HCT116 (cell line): ENCODE data around the gene RLN3. TPM values are rescaled to one million over a fixed set of nuclear protein-coding genes. Genes with fewer than 3 reads are reported as not detected.

Source experiments
- ATAC-seq: fragments of 200-7000 bp; cut with Tn5 transposase; 2 replicates; pipeline ENCODE4 v1.9.1; 2020; ENCODE audit warnings: mild to moderate bottlenecking, moderate library complexity
- BruUV-seq: library from RNA; stranded (reverse); fragments of 400-500 nt; replicated peaks from 2 replicates; lab custom pipeline; 2021; lab: Mats Ljungman, UMichigan
- CTCF ChIA-PET: fragments of 300-600 bp; sonication (Branson Sonifier 250); formaldehyde crosslinking; loops from one replicate; lab custom pipeline; 2021; ENCODE audit warnings: antibody characterized with exemption; lab: Charles Lee
- POLR2A ChIA-PET: fragments of 300-600, 350-600 bp; sonication (Branson Sonifier 250); formaldehyde crosslinking; loops from one replicate; lab custom pipeline; 2021; ENCODE audit warnings: antibody characterized with exemption; lab: Charles Lee
- RAD21 ChIA-PET, 2 experiments: fragments of 300-600 bp; sonication (Branson Sonifier 250); formaldehyde crosslinking; loops; one replicate each; lab custom pipeline; 2023; ENCODE audit warnings: low total read pairs in 2 of 2; ENCODE audit not compliant: uncharacterized antibody in 2 of 2, unreplicated experiment in 2 of 2, low non-redundant PET in 1 of 2; lab: Charles Lee
- DNase-seq: peaks from one replicate; pipeline ENCODE4 v3.0.0-alpha.2; 2010; ENCODE audit warnings: low read depth, low spot score
- H2AFZ ChIP-seq: fragments of 200-600 bp; shearing (Covaris generic), sonication (generic); 2 replicates; pipeline ENCODE4 v1.6.1; 2017; ENCODE audit warnings: low read depth, mixed run types, mixed read lengths, antibody characterized with exemption, low read length; ENCODE audit not compliant: poor library complexity, severe bottlenecking
- H3K27ac ChIP-seq: 2 replicates; pipeline ENCODE4 v1.5.1; 2012; ENCODE audit warnings: low read depth, low read length
- H3K27me3 ChIP-seq: fragments of 200-600 bp; sonication (generic); 2 replicates; pipeline ENCODE4 v1.6.1; 2016; ENCODE audit warnings: mixed run types, low read length, mixed read lengths; ENCODE audit not compliant: insufficient read depth
- H3K36me3 ChIP-seq, 2 experiments: fragments of 200-500 bp in 1 of 2; fragments of 200-600 bp in 1 of 2; sonication (Bioruptor generic) in 1 of 2; sonication (generic) in 1 of 2; 2 replicates each; pipeline versions ENCODE4 v1.5.1 to v1.6.1; 2014 to 2016; ENCODE audit warnings: low read length in 2 of 2, inconsistent platforms in 1 of 2, mixed read lengths in 1 of 2, mixed run types in 1 of 2; ENCODE audit not compliant: insufficient read depth in 2 of 2, control insufficient read depth in 1 of 2
- H3K4me1 ChIP-seq, 2 experiments: fragments of 200-600 bp in 1 of 2; sonication (generic) in 1 of 2; 2 replicates each; pipeline versions ENCODE4 v1.5.1 to v1.6.1; 2012 to 2017; ENCODE audit warnings: low read length in 2 of 2, inconsistent platforms in 1 of 2, mild to moderate bottlenecking in 1 of 2, mixed read lengths in 1 of 2, mixed run types in 1 of 2, moderate library complexity in 1 of 2; ENCODE audit not compliant: insufficient read depth in 2 of 2, control insufficient read depth in 1 of 2
- H3K4me2 ChIP-seq: fragments of 200-600 bp; sonication (generic); 2 replicates; pipeline ENCODE4 v1.6.1; 2017; ENCODE audit warnings: mixed run types, low read length, mixed read lengths
- H3K4me3 ChIP-seq, 2 experiments: fragments of 200-600 bp in 1 of 2; sonication (generic) in 1 of 2; replicated peaks in 1 of 2; 2 replicates each; pipeline ENCODE4 v1.5.1; 2011 to 2016; ENCODE audit warnings: low read length in 2 of 2, control low read depth in 1 of 2, low read depth in 1 of 2, mild to moderate bottlenecking in 1 of 2, mixed read lengths in 1 of 2, mixed run types in 1 of 2
- H3K79me2 ChIP-seq: fragments of 200-600 bp; sonication (generic); 2 replicates; pipeline ENCODE4 v1.6.1; 2017; ENCODE audit warnings: mild to moderate bottlenecking, mixed run types, low read length, moderate library complexity, mixed read lengths; ENCODE audit not compliant: insufficient read depth
- H3K9ac ChIP-seq: fragments of 200-600 bp; sonication (generic); 2 replicates; pipeline ENCODE4 v1.6.1; 2016; ENCODE audit warnings: low read length, mixed read lengths
- H3K9me2 ChIP-seq: fragments of 200-600 bp; sonication (generic), shearing (Covaris generic); 2 replicates; pipeline ENCODE4 v1.6.1; 2017; ENCODE audit warnings: mixed run types, mild to moderate bottlenecking, moderate library complexity; ENCODE audit not compliant: insufficient read depth
- H3K9me3 ChIP-seq, 2 experiments: fragments of 200-500 bp in 1 of 2; fragments of 200-600 bp in 1 of 2; sonication (Bioruptor generic) in 1 of 2; sonication (generic) in 1 of 2; 2 replicates each; pipeline ENCODE4 v1.6.1; 2014 to 2017; ENCODE audit warnings: low read length in 2 of 2, mixed read lengths in 2 of 2, inconsistent platforms in 1 of 2, low read depth in 1 of 2, mild to moderate bottlenecking in 1 of 2, mixed run types in 1 of 2, moderate library complexity in 1 of 2; ENCODE audit not compliant: control insufficient read depth in 1 of 2, insufficient read depth in 1 of 2
- H4K20me1 ChIP-seq: fragments of 200-600 bp; sonication (generic), shearing (Covaris generic); 2 replicates; pipeline ENCODE4 v1.6.1; 2017; ENCODE audit warnings: mixed run types, mild to moderate bottlenecking, moderate library complexity; ENCODE audit not compliant: insufficient read depth
- CBX3 ChIP-seq: IDR thresholded peaks from 2 replicates; pipeline ENCODE4 v1.6.1; 2012; ENCODE audit warnings: low read depth
- EGR1 ChIP-seq: IDR thresholded peaks from 2 replicates; pipeline ENCODE4 v1.6.1; 2012; ENCODE audit warnings: low read depth
- EZH2 ChIP-seq: fragments of 200-600 bp; sonication (generic); IDR thresholded peaks from 2 replicates; pipeline ENCODE4 v1.6.1; 2017; ENCODE audit warnings: antibody characterized with exemption, mixed run types
- EZH2phosphoT487 ChIP-seq: fragments of 200-600 bp; IDR thresholded peaks from 2 replicates; pipeline ENCODE4 v1.6.1; 2018; ENCODE audit warnings: antibody characterized with exemption, borderline replicate concordance
- FOSL1 ChIP-seq: IDR thresholded peaks from 2 replicates; pipeline ENCODE4 v1.6.1; 2012; ENCODE audit warnings: low read depth
- JUND ChIP-seq: IDR thresholded peaks from 2 replicates; pipeline ENCODE4 v1.6.1; 2012
- POLR2A ChIP-seq: IDR thresholded peaks from 2 replicates; pipeline ENCODE4 v1.7.0; 2011; ENCODE audit warnings: borderline replicate concordance; ENCODE audit not compliant: insufficient read depth, insufficient read length; ENCODE audit errors: extremely low read depth
- RAD21 ChIP-seq: IDR thresholded peaks from 2 replicates; pipeline ENCODE4 v1.6.1; 2012; ENCODE audit warnings: low read depth, mild to moderate bottlenecking
- SIN3A ChIP-seq: IDR thresholded peaks from 2 replicates; pipeline ENCODE4 v1.6.1; 2012; ENCODE audit warnings: low read depth
- SRF ChIP-seq: IDR thresholded peaks from 2 replicates; pipeline ENCODE4 v1.6.1; 2012; ENCODE audit warnings: low read depth
- TCF7L2 ChIP-seq: IDR thresholded peaks from 2 replicates; pipeline ENCODE4 v1.7.0; 2011; ENCODE audit warnings: borderline replicate concordance, inconsistent platforms; ENCODE audit not compliant: insufficient read depth, insufficient read length; ENCODE audit errors: extremely low read depth
- YY1 ChIP-seq: IDR thresholded peaks from 2 replicates; pipeline ENCODE4 v1.6.1; 2011; ENCODE audit warnings: low read length, low read depth, moderate library complexity, mild to moderate bottlenecking; ENCODE audit not compliant: insufficient replicate concordance; ENCODE audit errors: extremely low read depth
- ZFX ChIP-seq: fragments of 450-650 bp; IDR thresholded peaks from 2 replicates; pipeline ENCODE4 v1.6.1; 2017
- intact Hi-C: fragments of 100-400 bp; cut with micrococcal nuclease; formaldehyde crosslinking; loops from 2 replicates; pipeline ENCODE4 v1.10.0; 2022
- total RNA-seq: library from RNA; stranded (reverse); gene quantifications from one replicate; pipeline ENCODE4 v1.2.1, GENCODE V29; 2021; ENCODE audit not compliant: unreplicated experiment
- TF ChIP-seq, protein P1 (sequence below), 3 experiments: fragments of 200-600 bp in 1 of 3; sonication (generic) in 1 of 3; IDR thresholded peaks in 2 of 3; conservative IDR thresholded peaks in 1 of 3; 2 replicates each; pipeline ENCODE4 v1.5.1; 2012 to 2017; ENCODE audit warnings: low read depth in 2 of 3, low read length in 2 of 3, antibody characterized with exemption in 1 of 3, borderline replicate concordance in 1 of 3, control low read depth in 1 of 3, mild to moderate bottlenecking in 1 of 3, mixed read lengths in 1 of 3, mixed run types in 1 of 3, moderate library complexity in 1 of 3; ENCODE audit not compliant: insufficient read depth in 1 of 3
- TF ChIP-seq, protein P2 (sequence below): IDR thresholded peaks from 2 replicates; pipeline ENCODE4 v1.6.1; 2011; ENCODE audit warnings: mild to moderate bottlenecking, low read length, moderate library complexity; ENCODE audit not compliant: insufficient replicate concordance; ENCODE audit errors: extremely low read depth
- TF ChIP-seq, protein P3 (sequence below): IDR thresholded peaks from 2 replicates; pipeline ENCODE4 v1.6.1; 2012; ENCODE audit warnings: low read depth
- TF ChIP-seq, protein P4 (sequence below): IDR thresholded peaks from 2 replicates; pipeline ENCODE4 v1.6.1; 2012
- TF ChIP-seq, protein P5 (sequence below): IDR thresholded peaks from 2 replicates; pipeline ENCODE4 v1.6.1; 2012

Gene RLN3
- total RNA-seq, 1 experiment from 2014 or later = not detected

DNA sequence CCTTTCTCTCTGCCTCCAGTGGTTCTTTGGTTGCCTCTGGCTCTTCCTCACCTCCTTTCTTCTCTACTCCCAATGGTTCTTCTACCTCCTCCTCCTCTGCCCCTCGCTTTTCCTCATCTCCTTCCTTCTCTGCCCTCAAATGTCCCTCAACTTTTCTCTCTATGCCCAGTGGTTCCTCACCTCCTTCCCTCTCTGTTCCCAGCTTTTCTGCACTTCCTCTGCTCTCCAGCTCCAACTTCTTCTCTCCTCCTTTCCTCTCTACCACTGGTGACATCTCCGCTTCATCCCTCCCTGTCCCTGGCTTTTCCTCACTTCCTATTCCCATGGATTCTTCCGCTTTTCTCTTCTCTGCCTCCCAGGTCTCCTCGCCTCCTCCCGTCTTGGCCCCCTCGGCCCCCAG, 26.2 kb downstream of the RLN3 start:
- ChIA-PET RAD21 (no interaction called here), POLR2A (no interaction called here), CTCF (no interaction called here)
- H3K79me2 ChIP-seq = no peaks in the 10 kb centered on the region
- H2AFZ ChIP-seq = no peak overlapping the region
- no TSS peak for BruUV-seq
- no peak overlapping the region for H3K9ac ChIP-seq
- no peaks in the 10 kb centered on the region for H4K20me1 ChIP-seq
- H3K27me3 ChIP-seq = no peaks in the 10 kb centered on the region
- peaks cover 0 to 6% of the 10 kb centered on the region in 2 experiments; a peak in 2 of 4 replicates for H3K36me3 ChIP-seq
- no peaks in the 10 kb centered on the region for H3K9me3 ChIP-seq
- no peak for TF ChIP-seq FOSL1
- no peak for TF ChIP-seq JUND
- no peak for TF ChIP-seq YY1
- no peak for TF ChIP-seq SIN3A
- no peak for TF ChIP-seq CBX3
- TF ChIP-seq, protein P1, sequence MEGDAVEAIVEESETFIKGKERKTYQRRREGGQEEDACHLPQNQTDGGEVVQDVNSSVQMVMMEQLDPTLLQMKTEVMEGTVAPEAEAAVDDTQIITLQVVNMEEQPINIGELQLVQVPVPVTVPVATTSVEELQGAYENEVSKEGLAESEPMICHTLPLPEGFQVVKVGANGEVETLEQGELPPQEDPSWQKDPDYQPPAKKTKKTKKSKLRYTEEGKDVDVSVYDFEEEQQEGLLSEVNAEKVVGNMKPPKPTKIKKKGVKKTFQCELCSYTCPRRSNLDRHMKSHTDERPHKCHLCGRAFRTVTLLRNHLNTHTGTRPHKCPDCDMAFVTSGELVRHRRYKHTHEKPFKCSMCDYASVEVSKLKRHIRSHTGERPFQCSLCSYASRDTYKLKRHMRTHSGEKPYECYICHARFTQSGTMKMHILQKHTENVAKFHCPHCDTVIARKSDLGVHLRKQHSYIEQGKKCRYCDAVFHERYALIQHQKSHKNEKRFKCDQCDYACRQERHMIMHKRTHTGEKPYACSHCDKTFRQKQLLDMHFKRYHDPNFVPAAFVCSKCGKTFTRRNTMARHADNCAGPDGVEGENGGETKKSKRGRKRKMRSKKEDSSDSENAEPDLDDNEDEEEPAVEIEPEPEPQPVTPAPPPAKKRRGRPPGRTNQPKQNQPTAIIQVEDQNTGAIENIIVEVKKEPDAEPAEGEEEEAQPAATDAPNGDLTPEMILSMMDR (IDR thresholded peaks at IDR 0.05 in 2 of 3, conservative IDR thresholded peaks at IDR 0.05 in 1 of 3; ENCODE audit: borderline replicate concordance in 1 of 3, insufficient read depth in 1 of 3, low read depth in 2 of 3, low read length in 2 of 3) = no peak
- TF ChIP-seq TCF7L2 = no peak
- TF ChIP-seq SRF = no peak
- no peak for TF ChIP-seq EZH2
- no peak for TF ChIP-seq ZFX
- no peak for TF ChIP-seq POLR2A
- TF ChIP-seq EGR1 = no peak
- TF ChIP-seq, protein P2, sequence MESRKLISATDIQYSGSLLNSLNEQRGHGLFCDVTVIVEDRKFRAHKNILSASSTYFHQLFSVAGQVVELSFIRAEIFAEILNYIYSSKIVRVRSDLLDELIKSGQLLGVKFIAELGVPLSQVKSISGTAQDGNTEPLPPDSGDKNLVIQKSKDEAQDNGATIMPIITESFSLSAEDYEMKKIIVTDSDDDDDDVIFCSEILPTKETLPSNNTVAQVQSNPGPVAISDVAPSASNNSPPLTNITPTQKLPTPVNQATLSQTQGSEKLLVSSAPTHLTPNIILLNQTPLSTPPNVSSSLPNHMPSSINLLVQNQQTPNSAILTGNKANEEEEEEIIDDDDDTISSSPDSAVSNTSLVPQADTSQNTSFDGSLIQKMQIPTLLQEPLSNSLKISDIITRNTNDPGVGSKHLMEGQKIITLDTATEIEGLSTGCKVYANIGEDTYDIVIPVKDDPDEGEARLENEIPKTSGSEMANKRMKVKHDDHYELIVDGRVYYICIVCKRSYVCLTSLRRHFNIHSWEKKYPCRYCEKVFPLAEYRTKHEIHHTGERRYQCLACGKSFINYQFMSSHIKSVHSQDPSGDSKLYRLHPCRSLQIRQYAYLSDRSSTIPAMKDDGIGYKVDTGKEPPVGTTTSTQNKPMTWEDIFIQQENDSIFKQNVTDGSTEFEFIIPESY = no peak
- TF ChIP-seq, protein P3, sequence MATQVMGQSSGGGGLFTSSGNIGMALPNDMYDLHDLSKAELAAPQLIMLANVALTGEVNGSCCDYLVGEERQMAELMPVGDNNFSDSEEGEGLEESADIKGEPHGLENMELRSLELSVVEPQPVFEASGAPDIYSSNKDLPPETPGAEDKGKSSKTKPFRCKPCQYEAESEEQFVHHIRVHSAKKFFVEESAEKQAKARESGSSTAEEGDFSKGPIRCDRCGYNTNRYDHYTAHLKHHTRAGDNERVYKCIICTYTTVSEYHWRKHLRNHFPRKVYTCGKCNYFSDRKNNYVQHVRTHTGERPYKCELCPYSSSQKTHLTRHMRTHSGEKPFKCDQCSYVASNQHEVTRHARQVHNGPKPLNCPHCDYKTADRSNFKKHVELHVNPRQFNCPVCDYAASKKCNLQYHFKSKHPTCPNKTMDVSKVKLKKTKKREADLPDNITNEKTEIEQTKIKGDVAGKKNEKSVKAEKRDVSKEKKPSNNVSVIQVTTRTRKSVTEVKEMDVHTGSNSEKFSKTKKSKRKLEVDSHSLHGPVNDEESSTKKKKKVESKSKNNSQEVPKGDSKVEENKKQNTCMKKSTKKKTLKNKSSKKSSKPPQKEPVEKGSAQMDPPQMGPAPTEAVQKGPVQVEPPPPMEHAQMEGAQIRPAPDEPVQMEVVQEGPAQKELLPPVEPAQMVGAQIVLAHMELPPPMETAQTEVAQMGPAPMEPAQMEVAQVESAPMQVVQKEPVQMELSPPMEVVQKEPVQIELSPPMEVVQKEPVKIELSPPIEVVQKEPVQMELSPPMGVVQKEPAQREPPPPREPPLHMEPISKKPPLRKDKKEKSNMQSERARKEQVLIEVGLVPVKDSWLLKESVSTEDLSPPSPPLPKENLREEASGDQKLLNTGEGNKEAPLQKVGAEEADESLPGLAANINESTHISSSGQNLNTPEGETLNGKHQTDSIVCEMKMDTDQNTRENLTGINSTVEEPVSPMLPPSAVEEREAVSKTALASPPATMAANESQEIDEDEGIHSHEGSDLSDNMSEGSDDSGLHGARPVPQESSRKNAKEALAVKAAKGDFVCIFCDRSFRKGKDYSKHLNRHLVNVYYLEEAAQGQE = no peak
- TF ChIP-seq, protein P4, sequence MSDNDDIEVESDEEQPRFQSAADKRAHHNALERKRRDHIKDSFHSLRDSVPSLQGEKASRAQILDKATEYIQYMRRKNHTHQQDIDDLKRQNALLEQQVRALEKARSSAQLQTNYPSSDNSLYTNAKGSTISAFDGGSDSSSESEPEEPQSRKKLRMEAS = no peak
- TF ChIP-seq, protein P5, sequence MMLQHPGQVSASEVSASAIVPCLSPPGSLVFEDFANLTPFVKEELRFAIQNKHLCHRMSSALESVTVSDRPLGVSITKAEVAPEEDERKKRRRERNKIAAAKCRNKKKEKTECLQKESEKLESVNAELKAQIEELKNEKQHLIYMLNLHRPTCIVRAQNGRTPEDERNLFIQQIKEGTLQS = no peak
- TF ChIP-seq EZH2phosphoT487 = no peak
- no peak for TF ChIP-seq RAD21
- intact Hi-C loops = no loop called here
- no peak overlapping the region for H3K4me3 ChIP-seq
- peaks cover 10 to 22% of the 10 kb centered on the region in 2 experiments for H3K4me1 ChIP-seq
- H3K4me2 ChIP-seq = no peak overlapping the region
- DNase-seq (no peak), ATAC-seq (no peak)
- H3K9me2 ChIP-seq = no peaks in the 10 kb centered on the region
- no peak overlapping the region for H3K27ac ChIP-seq
